ENCODE results near the gene UBE4B. TPM values are rescaled to one million over a fixed set of nuclear protein-coding genes. Genes with fewer than 3 reads are reported as not detected.

UBE4B gene
- total RNA-seq, 1 experiment from 2014 or later, result 44.7 TPM

DNA sequence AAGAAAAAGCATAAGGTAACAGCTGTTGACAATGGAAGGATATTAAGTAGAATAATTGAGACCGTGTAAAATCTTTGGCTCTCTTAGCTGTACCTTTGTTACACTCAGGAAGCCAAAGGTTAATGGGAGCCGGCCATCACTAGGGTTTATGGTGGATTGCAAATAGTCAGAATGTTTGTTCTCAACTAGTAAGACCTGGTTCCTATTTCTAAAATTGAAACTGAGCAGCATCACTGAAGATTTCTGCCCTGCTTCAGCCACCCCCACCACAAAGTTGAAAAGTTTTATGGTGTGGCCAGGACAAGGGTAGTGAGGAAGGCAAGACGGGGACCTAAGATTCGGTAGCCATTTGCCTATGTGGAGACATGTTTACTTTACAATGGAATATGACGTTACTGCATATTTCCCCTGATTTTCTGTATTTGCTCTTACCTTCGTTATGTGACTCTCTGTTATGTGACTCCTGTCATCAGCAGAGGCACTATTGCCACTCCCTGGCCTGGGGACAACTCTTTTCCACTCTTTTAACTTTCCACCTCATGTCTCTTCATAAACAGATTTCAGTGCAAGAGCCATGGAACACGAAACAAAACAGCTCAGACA lies 136.3 kb downstream of the UBE4B start:
- Histone ChIP-seq H3K4me3 (replicated peaks in 1 of 2; ENCODE audit: low read depth in 1 of 2, low read length in 2 of 2) (no peak overlapping the region), H3K9me2 (ENCODE audit: insufficient read depth) (no peaks in the 10 kb centered on the region), H3K36me3 (ENCODE audit: control insufficient read depth in 1 of 2, insufficient read depth in 2 of 2, low read length in 2 of 2) (peaks cover 6 to 11% of the 10 kb centered on the region in 2 experiments; a peak in 2 of 4 replicates), H3K79me2 (ENCODE audit: insufficient read depth, low read length) (no peaks in the 10 kb centered on the region), H3K9ac (ENCODE audit: low read length) (no peak overlapping the region), H2AFZ (ENCODE audit: low read depth, low read length, poor library complexity, severe bottlenecking) (no peak overlapping the region), H3K4me1 (ENCODE audit: control insufficient read depth in 1 of 2, insufficient read depth in 2 of 2, low read length in 2 of 2) (no peaks in the 10 kb centered on the region), H3K9me3 (ENCODE audit: control insufficient read depth in 1 of 2, insufficient read depth in 1 of 2, low read depth in 1 of 2, low read length in 2 of 2) (no peaks in the 10 kb centered on the region), H3K27me3 (ENCODE audit: insufficient read depth, low read length) (no peaks in the 10 kb centered on the region), H3K27ac (ENCODE audit: low read depth, low read length) (no peak overlapping the region), H3K4me2 (ENCODE audit: low read length) (no peak overlapping the region), H4K20me1 (ENCODE audit: insufficient read depth) (no peaks in the 10 kb centered on the region)
- CTCF ChIA-PET, result no interaction called here
- no peak for ATAC-seq
- no peak for DNase-seq (ENCODE audit: low read depth, low spot score)
- POLR2A ChIA-PET, result no interaction called here
- RAD21 ChIA-PET (ENCODE audit: low non-redundant PET in 1 of 2, low total read pairs in 2 of 2, uncharacterized antibody in 2 of 2, unreplicated experiment in 2 of 2), result no interaction called here
- intact Hi-C loops (cut with micrococcal nuclease), result no loop called here
- TF ChIP-seq, protein P1, sequence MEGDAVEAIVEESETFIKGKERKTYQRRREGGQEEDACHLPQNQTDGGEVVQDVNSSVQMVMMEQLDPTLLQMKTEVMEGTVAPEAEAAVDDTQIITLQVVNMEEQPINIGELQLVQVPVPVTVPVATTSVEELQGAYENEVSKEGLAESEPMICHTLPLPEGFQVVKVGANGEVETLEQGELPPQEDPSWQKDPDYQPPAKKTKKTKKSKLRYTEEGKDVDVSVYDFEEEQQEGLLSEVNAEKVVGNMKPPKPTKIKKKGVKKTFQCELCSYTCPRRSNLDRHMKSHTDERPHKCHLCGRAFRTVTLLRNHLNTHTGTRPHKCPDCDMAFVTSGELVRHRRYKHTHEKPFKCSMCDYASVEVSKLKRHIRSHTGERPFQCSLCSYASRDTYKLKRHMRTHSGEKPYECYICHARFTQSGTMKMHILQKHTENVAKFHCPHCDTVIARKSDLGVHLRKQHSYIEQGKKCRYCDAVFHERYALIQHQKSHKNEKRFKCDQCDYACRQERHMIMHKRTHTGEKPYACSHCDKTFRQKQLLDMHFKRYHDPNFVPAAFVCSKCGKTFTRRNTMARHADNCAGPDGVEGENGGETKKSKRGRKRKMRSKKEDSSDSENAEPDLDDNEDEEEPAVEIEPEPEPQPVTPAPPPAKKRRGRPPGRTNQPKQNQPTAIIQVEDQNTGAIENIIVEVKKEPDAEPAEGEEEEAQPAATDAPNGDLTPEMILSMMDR (IDR thresholded peaks at IDR 0.05 in 2 of 3, conservative IDR thresholded peaks at IDR 0.05 in 1 of 3; ENCODE audit: borderline replicate concordance in 1 of 3, insufficient read depth in 1 of 3, low read depth in 2 of 3, low read length in 2 of 3), result no peak
- TF ChIP-seq RAD21 (IDR thresholded peaks at IDR 0.05; ENCODE audit: low read depth) (no peak), SP1 (IDR thresholded peaks at IDR 0.05; ENCODE audit: low read depth) (no peak), CBX3 (IDR thresholded peaks at IDR 0.05; ENCODE audit: low read depth) (no peak), EZH2phosphoT487 (IDR thresholded peaks at IDR 0.05; ENCODE audit: borderline replicate concordance) (no peak), YY1 (IDR thresholded peaks at IDR 0.05; ENCODE audit: extremely low read depth, insufficient replicate concordance, low read depth, low read length) (no peak), POLR2A (IDR thresholded peaks at IDR 0.05; ENCODE audit: borderline replicate concordance, extremely low read depth, insufficient read depth, insufficient read length) (no peak), JUND (IDR thresholded peaks at IDR 0.05) (no peak), EZH2 (IDR thresholded peaks at IDR 0.05) (no peak), ZFX (IDR thresholded peaks at IDR 0.05) (no peak)
- TF ChIP-seq, protein P2, sequence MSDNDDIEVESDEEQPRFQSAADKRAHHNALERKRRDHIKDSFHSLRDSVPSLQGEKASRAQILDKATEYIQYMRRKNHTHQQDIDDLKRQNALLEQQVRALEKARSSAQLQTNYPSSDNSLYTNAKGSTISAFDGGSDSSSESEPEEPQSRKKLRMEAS (IDR thresholded peaks at IDR 0.05), result no peak
- no TSS peak for BruUV-seq (replicated peaks)
